ENCODE measurements around the gene PRDM16.

GRCh38 chr1:3428899-3429298 lies 359.9 kb downstream of the PRDM16 start:
- TF ChIP-seq CTCF (IDR thresholded peaks at IDR 0.05) (no peak), POLR2A (IDR thresholded peaks at IDR 0.05) (no peak), EP300 (IDR thresholded peaks at IDR 0.05) (no peak), POLR2AphosphoS5 (IDR thresholded peaks at IDR 0.05) (no peak)
